A204.1 (cell line): ENCODE results near the gene RASSF4.

Experiments
- FAIRE-seq: peaks from 2 replicates; lab custom pipeline; 2012; peaks lifted over from hg19 to GRCh38; lab: Jason Lieb, UNC

RASSF4 gene

GRCh38 chr10:44959247-44960087, at the start of gene RASSF4:
TSS of gene RASSF4 (plus strand) at chr10:44959802. CDS start at chr10:44970203, 10,401 bp downstream.
- FAIRE-seq: no peak

- no peak for FAIRE-seq
Measured at GRCh38 chr10:44909910-44910309, 49.7 kb upstream of the RASSF4 start.

- FAIRE-seq: no peak
Measured at GRCh38 chr10:44910602-44911001, 49.0 kb upstream of the RASSF4 start.

GRCh38 chr10:44911081-44911540, 48.5 kb upstream of the RASSF4 start, which contains the start of gene TMEM72:
TSS of gene TMEM72 (plus strand) at chr10:44911337. CDS start at chr10:44911513, 176 bp downstream.
- FAIRE-seq: no peak

- no peak for FAIRE-seq
Measured at GRCh38 chr10:44911951-44912350, 47.7 kb upstream of the RASSF4 start.

GRCh38 chr10:44913350-44914081, 46.1 kb upstream of the RASSF4 start:
- no peak for FAIRE-seq

- FAIRE-seq: no peak
Measured at GRCh38 chr10:44914891-44915290, 44.7 kb upstream of the RASSF4 start.

GRCh38 chr10:44916429-44916828, 43.2 kb upstream of the RASSF4 start:
- FAIRE-seq: no peak

- no peak for FAIRE-seq
Measured at GRCh38 chr10:44917848-44918247, 41.8 kb upstream of the RASSF4 start.

GRCh38 chr10:44920252-44920651, 39.4 kb upstream of the RASSF4 start:
- FAIRE-seq: no peak

- no peak for FAIRE-seq
Measured at GRCh38 chr10:44921061-44921460, 38.5 kb upstream of the RASSF4 start.

GRCh38 chr10:44921506-44921905, 38.1 kb upstream of the RASSF4 start:
- FAIRE-seq: no peak

GRCh38 chr10:44922021-44922420, 37.6 kb upstream of the RASSF4 start:
- no peak for FAIRE-seq

GRCh38 chr10:44922796-44923545, 36.6 kb upstream of the RASSF4 start:
- no peak for FAIRE-seq

- no peak for FAIRE-seq
Measured at GRCh38 chr10:44923611-44924010, 36.0 kb upstream of the RASSF4 start.

GRCh38 chr10:44924261-44925040, 35.2 kb upstream of the RASSF4 start:
- FAIRE-seq: no peak

- no peak for FAIRE-seq
Measured at GRCh38 chr10:44925224-44925623, 34.4 kb upstream of the RASSF4 start.

GRCh38 chr10:44925811-44926750, 33.5 kb upstream of the RASSF4 start:
- no peak for FAIRE-seq

GRCh38 chr10:44926751-44927351, 32.8 kb upstream of the RASSF4 start:
- no peak for FAIRE-seq

- no peak for FAIRE-seq
Measured at GRCh38 chr10:44927352-44927751, 32.2 kb upstream of the RASSF4 start.
